CD4-positive, alpha-beta T cell (primary cell): ENCODE results near the gene CLEC16A. TPM values are rescaled to one million over a fixed set of nuclear protein-coding genes. Genes with fewer than 3 reads are reported as not detected.
A peak's percentile ranks its signal among the peaks of the same experiment; 100 is the strongest.

Experiments used
- ATAC-seq: fragments of 200-7000 bp; cut with Tn5 transposase; one replicate; pipeline ENCODE4 v1.10.0; 2022; ENCODE audit warnings: mild to moderate bottlenecking; ENCODE audit not compliant: poor library complexity
- CTCF ChIA-PET: fragments of 350-600 bp; sonication (Branson Sonifier 250); formaldehyde crosslinking; loops from one replicate; lab custom pipeline; 2021; ENCODE audit warnings: antibody characterized with exemption, inconsistent platforms; lab: Charles Lee
- POLR2A ChIA-PET: fragments of 350-600 bp; sonication (Branson Sonifier 250); formaldehyde crosslinking; loops from one replicate; lab custom pipeline; 2021; ENCODE audit warnings: antibody characterized with exemption, inconsistent platforms; lab: Charles Lee
- DNase-seq, 14 experiments: peaks; one replicate each; pipeline ENCODE4 v3.0.0-alpha.2; 2013 to 2020; ENCODE audit warnings: mixed read lengths in 2 of 14
- H3K27ac ChIP-seq, 2 donors: one replicate each; pipeline versions ENCODE4 v1.5.1 to v1.7.0; 2013; ENCODE audit warnings: low read length in 2 of 2, low read depth in 1 of 2, mild to moderate bottlenecking in 1 of 2
- H3K27me3 ChIP-seq, 2 experiments: 1 replicate in 1 of 2; 2 replicates in 1 of 2; pipeline versions ENCODE4 v1.6.1 to v1.7.0; 2013; ENCODE audit warnings: low read length in 2 of 2, control low read depth in 1 of 2, mild to moderate bottlenecking in 1 of 2, moderate library complexity in 1 of 2; ENCODE audit not compliant: insufficient read depth in 2 of 2, control insufficient read depth in 1 of 2
- H3K36me3 ChIP-seq: one replicate; pipeline ENCODE4 v1.6.1; 2013; ENCODE audit warnings: low read length, control low read depth; ENCODE audit not compliant: insufficient read depth
- H3K4me1 ChIP-seq: one replicate; pipeline ENCODE4 v1.6.1; 2013; ENCODE audit warnings: low read length, control low read depth; ENCODE audit not compliant: insufficient read depth
- H3K4me3 ChIP-seq: one replicate; pipeline ENCODE4 v1.5.1; 2013; ENCODE audit warnings: mild to moderate bottlenecking, low read length, moderate library complexity
- H3K9me3 ChIP-seq, 2 experiments: 1 replicate in 1 of 2; 2 replicates in 1 of 2; pipeline versions ENCODE4 v1.6.1 to v1.7.0; 2013; ENCODE audit warnings: low read length in 2 of 2, mild to moderate bottlenecking in 2 of 2, control low read depth in 1 of 2, moderate library complexity in 1 of 2; ENCODE audit not compliant: control insufficient read depth in 1 of 2, insufficient read depth in 1 of 2
- H3K27ac Mint-ChIP-seq: one replicate; pipeline ENCODE4 v1.8.0; 2020; ENCODE audit warnings: mixed read lengths
- H3K27me3 Mint-ChIP-seq: one replicate; pipeline ENCODE4 v1.8.0; 2021; ENCODE audit warnings: mixed read lengths
- H3K36me3 Mint-ChIP-seq: one replicate; pipeline ENCODE4 v1.8.0; 2021; ENCODE audit warnings: low read depth, mixed read lengths
- H3K4me1 Mint-ChIP-seq: one replicate; pipeline ENCODE4 v1.8.0; 2021; ENCODE audit warnings: low read depth, mixed read lengths
- H3K4me3 Mint-ChIP-seq: one replicate; pipeline ENCODE4 v1.8.0; 2020; ENCODE audit warnings: mild to moderate bottlenecking, mixed read lengths
- H3K9me3 Mint-ChIP-seq: one replicate; pipeline ENCODE4 v1.8.0; 2020; ENCODE audit warnings: mixed read lengths
- CTCF ChIP-seq: fragments of 200-600 bp; IDR thresholded peaks from one replicate; pipeline ENCODE4 v1.8.0; 2022; ENCODE audit warnings: antibody characterized with exemption, mild to moderate bottlenecking
- intact Hi-C, 2 experiments: fragments of 100-400 bp; cut with DNase I in 1 of 2; cut with micrococcal nuclease in 1 of 2; formaldehyde crosslinking; loops; one replicate each; pipeline versions ENCODE4 v1.15.1 to v1.9.0; 2023 to 2025; cut with DNase I, micrococcal nuclease
- total RNA-seq, 174 experiments: library from RNA in 2 of 174; stranded (reverse) in 2 of 174; gene quantifications; one replicate each; pipeline ENCODE4 v1.2.3 and lab custom pipeline; 2021 to 2026

CLEC16A gene
- total RNA-seq, 2 experiments from 2014 or later = 21.7 to 22.7 TPM

GRCh38 chr16:11051879-11052808 is 107.8 kb downstream of the CLEC16A start:
- peak overlapping the region; percentile 2 for H3K4me3 ChIP-seq
- Mint-ChIP-seq H3K36me3 (peaks cover 83% of the 10 kb centered on the region), H3K4me1 (peaks cover 46% of the 10 kb centered on the region), H3K4me3 (peak overlapping the region; percentile 30), H3K27ac (peak overlapping the region; percentile 54), H3K9me3 (no peaks in the 10 kb centered on the region), H3K27me3 (no peaks in the 10 kb centered on the region)
- POLR2A ChIA-PET = interaction anchor here (0.7 to 2.3 kb wide), 3 partner anchors 173 to 203 kb away, joined by 3 to 10 read pairs (median 3); partner anchors contain the start of gene SOCS1
- H3K27ac ChIP-seq = no peak overlapping the region
- H3K4me1 ChIP-seq = peaks cover 33% of the 10 kb centered on the region
- peak in 7 of 14 experiments; percentile 2 to 61 (median 24) for DNase-seq
- no peaks in the 10 kb centered on the region for H3K27me3 ChIP-seq
- TF ChIP-seq CTCF = no peak
- intact Hi-C loops = no loop called here
- no peaks in the 10 kb centered on the region for H3K9me3 ChIP-seq
- CTCF ChIA-PET = interaction anchor here (0.6 kb wide), 1 partner anchor 911 kb away, joined by 4 read pairs; no protein-coding TSS in a partner anchor
- peaks cover 24% of the 10 kb centered on the region for H3K36me3 ChIP-seq
- peak; percentile 43 for ATAC-seq

GRCh38 chr16:11053916-11054460 is 109.6 kb downstream of the CLEC16A start:
- H3K27ac ChIP-seq = no peak overlapping the region
- peaks cover 70% of the 10 kb centered on the region for H3K36me3 Mint-ChIP-seq
- H3K27ac Mint-ChIP-seq = peak overlapping the region; percentile 33
- peaks cover 17% of the 10 kb centered on the region for H3K36me3 ChIP-seq
- no peak overlapping the region for H3K4me3 ChIP-seq
- no peaks in the 10 kb centered on the region for H3K9me3 ChIP-seq
- peaks cover 33% of the 10 kb centered on the region for H3K4me1 ChIP-seq
- no peak for TF ChIP-seq CTCF
- ATAC-seq (no peak), DNase-seq (no peak)
- CTCF ChIA-PET = no interaction called here
- no peaks in the 10 kb centered on the region for H3K27me3 ChIP-seq
- no peaks in the 10 kb centered on the region for H3K9me3 Mint-ChIP-seq
- intact Hi-C loops = no loop called here
- H3K27me3 Mint-ChIP-seq = no peaks in the 10 kb centered on the region
- H3K4me1 Mint-ChIP-seq = peaks cover 46% of the 10 kb centered on the region
- POLR2A ChIA-PET = no interaction called here
- H3K4me3 Mint-ChIP-seq = no peak overlapping the region

GRCh38 chr16:11056090-11056992 is 112.0 kb downstream of the CLEC16A start:
- DNase-seq (no peak), ATAC-seq (no peak)
- no peaks in the 10 kb centered on the region for H3K27me3 ChIP-seq
- H3K36me3 ChIP-seq = peaks cover 35% of the 10 kb centered on the region
- intact Hi-C loops = no loop called here
- H3K9me3 Mint-ChIP-seq = no peaks in the 10 kb centered on the region
- H3K27me3 Mint-ChIP-seq = no peaks in the 10 kb centered on the region
- no peak overlapping the region for H3K27ac ChIP-seq
- H3K4me3 ChIP-seq = no peak overlapping the region
- no peak overlapping the region for H3K4me3 Mint-ChIP-seq
- TF ChIP-seq CTCF = no peak
- ChIA-PET POLR2A (no interaction called here), CTCF (no interaction called here)
- peaks cover 32% of the 10 kb centered on the region for H3K4me1 Mint-ChIP-seq
- H3K4me1 ChIP-seq = peaks cover 17% of the 10 kb centered on the region
- no peak overlapping the region for H3K27ac Mint-ChIP-seq
- H3K36me3 Mint-ChIP-seq = peaks cover 67% of the 10 kb centered on the region
- H3K9me3 ChIP-seq = no peaks in the 10 kb centered on the region
